Activated CD8-positive, alpha-beta T cell treated with anti-CD3 and anti-CD28 coated beads for 36 hours (primary cell): Measurements from ENCODE around the gene RTN1. TPM values are rescaled to one million over a fixed set of nuclear protein-coding genes. Genes with fewer than 3 reads are reported as not detected.

Source experiments
- ATAC-seq: fragments of 200-7000 bp; cut with Tn5 transposase; one replicate; pipeline ENCODE4 v1.10.0; 2021; ENCODE audit warnings: mild to moderate bottlenecking, moderate library complexity
- CTCF ChIA-PET: fragments of 350-600 bp; sonication (Branson Sonifier 250); formaldehyde crosslinking; loops from one replicate; lab custom pipeline; 2021; ENCODE audit warnings: antibody characterized with exemption; lab: Charles Lee
- POLR2A ChIA-PET: fragments of 350-600 bp; sonication (Branson Sonifier 250); formaldehyde crosslinking; loops from one replicate; lab custom pipeline; 2021; ENCODE audit warnings: antibody characterized with exemption; lab: Charles Lee
- DNase-seq: peaks from one replicate; pipeline ENCODE4 v3.0.0-alpha.2; 2020
- H3K27ac Mint-ChIP-seq: one replicate; pipeline ENCODE4 v1.8.0; 2021; ENCODE audit warnings: mild to moderate bottlenecking, mixed read lengths
- H3K27me3 Mint-ChIP-seq: one replicate; pipeline ENCODE4 v1.8.0; 2021; ENCODE audit warnings: mixed read lengths
- H3K36me3 Mint-ChIP-seq: one replicate; pipeline ENCODE4 v1.8.0; 2021; ENCODE audit warnings: low read depth, mixed read lengths
- H3K4me1 Mint-ChIP-seq: one replicate; pipeline ENCODE4 v1.8.0; 2021; ENCODE audit warnings: low read depth, mixed read lengths
- H3K4me3 Mint-ChIP-seq: one replicate; pipeline ENCODE4 v1.8.0; 2021; ENCODE audit warnings: mild to moderate bottlenecking, moderate library complexity, mixed read lengths
- H3K9me3 Mint-ChIP-seq: one replicate; pipeline ENCODE4 v1.8.0; 2021; ENCODE audit warnings: mixed read lengths
- intact Hi-C: fragments of 100-400 bp; cut with micrococcal nuclease; formaldehyde crosslinking; loops from one replicate; pipeline ENCODE4 v1.10.0; 2022
- total RNA-seq, 2 experiments: library from RNA; stranded (reverse); gene quantifications; one replicate each; pipeline ENCODE4 v1.2.3, GENCODE V29; 2021
- TF ChIP-seq, protein P1 (sequence below): fragments of 200-600 bp; IDR thresholded peaks from one replicate; pipeline ENCODE4 v1.8.0; 2022; ENCODE audit warnings: antibody characterized with exemption, mild to moderate bottlenecking

RTN1 gene
- total RNA-seq, 2 experiments from 2014 or later = not detected

GRCh38 chr14:59638885-59639284 lies 231.7 kb downstream of the RTN1 start:
- Mint-ChIP-seq H3K4me1 (no peaks in the 10 kb centered on the region), H3K36me3 (no peaks in the 10 kb centered on the region), H3K4me3 (no peak overlapping the region), H3K9me3 (no peaks in the 10 kb centered on the region), H3K27ac (no peak overlapping the region), H3K27me3 (peaks cover 7% of the 10 kb centered on the region)
- ATAC-seq (no peak), DNase-seq (no peak)
- ChIA-PET POLR2A (no interaction called here), CTCF (no interaction called here)
- intact Hi-C loops = no loop called here
- TF ChIP-seq, protein P1, sequence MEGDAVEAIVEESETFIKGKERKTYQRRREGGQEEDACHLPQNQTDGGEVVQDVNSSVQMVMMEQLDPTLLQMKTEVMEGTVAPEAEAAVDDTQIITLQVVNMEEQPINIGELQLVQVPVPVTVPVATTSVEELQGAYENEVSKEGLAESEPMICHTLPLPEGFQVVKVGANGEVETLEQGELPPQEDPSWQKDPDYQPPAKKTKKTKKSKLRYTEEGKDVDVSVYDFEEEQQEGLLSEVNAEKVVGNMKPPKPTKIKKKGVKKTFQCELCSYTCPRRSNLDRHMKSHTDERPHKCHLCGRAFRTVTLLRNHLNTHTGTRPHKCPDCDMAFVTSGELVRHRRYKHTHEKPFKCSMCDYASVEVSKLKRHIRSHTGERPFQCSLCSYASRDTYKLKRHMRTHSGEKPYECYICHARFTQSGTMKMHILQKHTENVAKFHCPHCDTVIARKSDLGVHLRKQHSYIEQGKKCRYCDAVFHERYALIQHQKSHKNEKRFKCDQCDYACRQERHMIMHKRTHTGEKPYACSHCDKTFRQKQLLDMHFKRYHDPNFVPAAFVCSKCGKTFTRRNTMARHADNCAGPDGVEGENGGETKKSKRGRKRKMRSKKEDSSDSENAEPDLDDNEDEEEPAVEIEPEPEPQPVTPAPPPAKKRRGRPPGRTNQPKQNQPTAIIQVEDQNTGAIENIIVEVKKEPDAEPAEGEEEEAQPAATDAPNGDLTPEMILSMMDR = no peak

GRCh38 chr14:59634617-59635016 lies 236.0 kb downstream of the RTN1 start:
- DNase-seq (no peak), ATAC-seq (no peak)
- TF ChIP-seq, protein P1 = no peak
- ChIA-PET CTCF (no interaction called here), POLR2A (no interaction called here)
- intact Hi-C loops = no loop called here
- Mint-ChIP-seq H3K27ac (no peak overlapping the region), H3K4me3 (no peak overlapping the region), H3K36me3 (no peaks in the 10 kb centered on the region), H3K4me1 (peaks cover 2% of the 10 kb centered on the region), H3K27me3 (peaks cover 30% of the 10 kb centered on the region), H3K9me3 (no peaks in the 10 kb centered on the region)

GRCh38 chr14:59633486-59633885 lies 237.1 kb downstream of the RTN1 start:
- Mint-ChIP-seq H3K4me3 (no peak overlapping the region), H3K27me3 (peaks cover 39% of the 10 kb centered on the region), H3K27ac (no peak overlapping the region), H3K9me3 (no peaks in the 10 kb centered on the region), H3K36me3 (no peaks in the 10 kb centered on the region), H3K4me1 (peaks cover 2% of the 10 kb centered on the region)
- ChIA-PET POLR2A (no interaction called here), CTCF (interaction anchor here (1.0 to 2.5 kb wide), 8 partner anchors 33 to 556 kb away, joined by 3 to 19 read pairs (median 6); partner anchors contain the start of gene CCDC175)
- intact Hi-C loops = no loop called here
- TF ChIP-seq, protein P1 = no peak
- DNase-seq = no peak
- ATAC-seq = no peak

DNA sequence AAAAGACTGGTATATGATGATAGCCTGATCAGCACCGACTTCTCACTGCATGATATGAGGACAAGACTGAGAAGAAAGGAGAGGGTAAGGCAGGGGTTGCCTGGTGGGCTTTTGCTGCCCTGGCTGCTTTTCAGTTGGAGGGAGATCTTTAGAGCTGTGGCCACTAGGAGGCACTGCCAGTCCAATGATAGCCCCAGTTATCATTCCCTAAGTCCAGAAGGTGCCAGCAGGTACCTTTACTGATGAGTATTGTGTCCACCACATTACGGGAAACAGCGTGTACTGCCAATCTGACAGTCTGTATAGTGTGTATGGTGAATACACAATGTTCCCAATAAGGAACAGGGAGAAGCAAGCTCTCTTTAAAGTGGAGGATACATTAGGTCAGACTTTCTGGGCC lies 238.2 kb downstream of the RTN1 start:
- no peaks in the 10 kb centered on the region for H3K9me3 Mint-ChIP-seq
- DNase-seq = peak; percentile 55
- intact Hi-C loops = no loop called here
- peaks cover 43% of the 10 kb centered on the region for H3K27me3 Mint-ChIP-seq
- no peak for ATAC-seq
- POLR2A ChIA-PET = interaction anchor here (0.5 kb wide), 1 partner anchor 219 kb away, joined by 3 read pairs; no protein-coding TSS in a partner anchor
- H3K27ac Mint-ChIP-seq = no peak overlapping the region
- no peak overlapping the region for H3K4me3 Mint-ChIP-seq
- TF ChIP-seq, protein P1 = peak; percentile 62
- H3K4me1 Mint-ChIP-seq = peaks cover 2% of the 10 kb centered on the region
- CTCF ChIA-PET = interaction anchor here (0.7 to 2.5 kb wide), 17 partner anchors 20 to 557 kb away, joined by 3 to 19 read pairs (median 4); partner anchors contain the start of gene CCDC175
- H3K36me3 Mint-ChIP-seq = no peaks in the 10 kb centered on the region

DNA sequence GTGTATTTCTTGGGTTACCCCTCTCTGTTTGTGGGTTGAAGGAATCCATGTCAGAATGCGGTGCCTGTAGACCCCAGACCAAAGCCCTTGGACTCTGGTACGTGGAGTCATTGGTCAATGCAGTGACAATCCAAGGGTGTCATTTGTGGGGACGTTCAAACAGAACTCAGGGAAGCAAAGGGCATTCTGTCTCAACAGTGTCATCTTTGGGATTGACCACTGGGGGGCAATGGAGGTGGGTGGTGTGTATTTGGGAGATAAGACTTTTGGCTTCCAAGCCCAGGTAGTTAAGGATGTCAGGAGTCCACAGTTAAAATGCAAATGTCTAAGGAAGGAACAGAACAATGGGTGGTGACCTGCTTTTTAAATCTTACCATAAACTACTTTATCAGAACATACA lies 239.3 kb downstream of the RTN1 start:
- ChIA-PET POLR2A (no interaction called here), CTCF (interaction anchor here (0.9 to 2.5 kb wide), 2 partner anchors 331 to 553 kb away, joined by 3 to 19 read pairs; no protein-coding TSS in a partner anchor)
- ATAC-seq (no peak), DNase-seq (peak; percentile 2)
- intact Hi-C loops = no loop called here
- TF ChIP-seq, protein P1 = no peak
- Mint-ChIP-seq H3K27me3 (peaks cover 47% of the 10 kb centered on the region), H3K4me1 (peaks cover 2% of the 10 kb centered on the region), H3K27ac (no peak overlapping the region), H3K4me3 (no peak overlapping the region), H3K36me3 (no peaks in the 10 kb centered on the region), H3K9me3 (no peaks in the 10 kb centered on the region)
